ENCODE measurements around the gene NEURL1.

DNA sequence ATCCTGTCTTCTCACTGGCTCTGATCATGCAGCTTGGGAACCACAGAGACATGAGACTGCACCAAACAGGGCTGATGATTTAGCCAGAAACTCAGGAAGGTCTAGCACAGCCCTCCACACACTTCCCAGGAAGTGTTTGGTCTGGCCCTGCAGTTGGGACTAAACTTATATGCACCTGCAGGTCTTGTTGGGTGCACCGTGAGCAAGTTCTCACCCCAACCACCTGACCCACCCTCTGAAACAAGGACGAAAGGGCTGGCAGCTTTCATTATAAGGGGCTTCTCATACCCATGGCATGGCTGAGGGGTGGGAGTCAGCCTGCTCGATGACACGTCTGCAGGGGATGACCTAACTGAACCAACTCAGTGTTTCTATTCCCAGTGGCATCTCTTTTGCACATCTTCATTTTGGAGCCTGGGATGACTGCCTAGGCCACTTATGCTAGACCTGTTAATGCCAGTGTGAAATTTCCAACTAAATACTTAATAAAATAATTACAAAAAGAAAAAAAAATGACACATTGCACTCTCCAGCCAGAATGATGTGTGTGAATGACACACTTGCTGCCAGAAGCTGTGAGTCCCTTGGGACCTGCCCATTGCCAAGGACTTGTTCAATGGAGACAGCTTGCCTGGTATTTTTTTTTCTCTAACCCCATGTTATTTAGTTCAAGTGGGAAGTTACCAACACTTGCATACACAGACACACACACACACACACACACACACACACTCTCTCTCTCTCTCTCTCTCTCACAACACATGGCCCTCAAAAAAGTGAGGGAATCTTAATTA lies 102.6 kb downstream of the NEURL1 start:
- TF ChIP-seq, protein P1, sequence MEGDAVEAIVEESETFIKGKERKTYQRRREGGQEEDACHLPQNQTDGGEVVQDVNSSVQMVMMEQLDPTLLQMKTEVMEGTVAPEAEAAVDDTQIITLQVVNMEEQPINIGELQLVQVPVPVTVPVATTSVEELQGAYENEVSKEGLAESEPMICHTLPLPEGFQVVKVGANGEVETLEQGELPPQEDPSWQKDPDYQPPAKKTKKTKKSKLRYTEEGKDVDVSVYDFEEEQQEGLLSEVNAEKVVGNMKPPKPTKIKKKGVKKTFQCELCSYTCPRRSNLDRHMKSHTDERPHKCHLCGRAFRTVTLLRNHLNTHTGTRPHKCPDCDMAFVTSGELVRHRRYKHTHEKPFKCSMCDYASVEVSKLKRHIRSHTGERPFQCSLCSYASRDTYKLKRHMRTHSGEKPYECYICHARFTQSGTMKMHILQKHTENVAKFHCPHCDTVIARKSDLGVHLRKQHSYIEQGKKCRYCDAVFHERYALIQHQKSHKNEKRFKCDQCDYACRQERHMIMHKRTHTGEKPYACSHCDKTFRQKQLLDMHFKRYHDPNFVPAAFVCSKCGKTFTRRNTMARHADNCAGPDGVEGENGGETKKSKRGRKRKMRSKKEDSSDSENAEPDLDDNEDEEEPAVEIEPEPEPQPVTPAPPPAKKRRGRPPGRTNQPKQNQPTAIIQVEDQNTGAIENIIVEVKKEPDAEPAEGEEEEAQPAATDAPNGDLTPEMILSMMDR (IDR thresholded peaks at IDR 0.05; ENCODE audit: insufficient read depth, low read length, poor library complexity, severe bottlenecking): no peak
- no peak for TF ChIP-seq EZH2phosphoT487 (conservative IDR thresholded peaks at IDR 0.05; ENCODE audit: low read length)
